Measurements from ENCODE around the gene FMNL3. TPM values are rescaled to one million over a fixed set of nuclear protein-coding genes. Genes with fewer than 3 reads are reported as not detected.

The FMNL3 gene
- total RNA-seq, 1 experiment from 2014 or later: 0.58 TPM

- no peak overlapping the region for H3K27ac Mint-ChIP-seq (ENCODE audit: low read depth, unreplicated experiment)
- H3K4me1 Mint-ChIP-seq (ENCODE audit: insufficient read depth, unreplicated experiment): peaks cover 13% of the 10 kb centered on the region
- BruUV-seq (replicated peaks): no TSS peak
- H3K9me3 Mint-ChIP-seq (ENCODE audit: unreplicated experiment): no peaks in the 10 kb centered on the region
- intact Hi-C loops (cut with micrococcal nuclease): no loop called here
- H3K36me3 Mint-ChIP-seq (ENCODE audit: insufficient read depth, unreplicated experiment): peaks cover 15% of the 10 kb centered on the region
- no peaks in the 10 kb centered on the region for H3K27me3 Mint-ChIP-seq (ENCODE audit: insufficient read depth, unreplicated experiment)
- TF ChIP-seq, protein P1, sequence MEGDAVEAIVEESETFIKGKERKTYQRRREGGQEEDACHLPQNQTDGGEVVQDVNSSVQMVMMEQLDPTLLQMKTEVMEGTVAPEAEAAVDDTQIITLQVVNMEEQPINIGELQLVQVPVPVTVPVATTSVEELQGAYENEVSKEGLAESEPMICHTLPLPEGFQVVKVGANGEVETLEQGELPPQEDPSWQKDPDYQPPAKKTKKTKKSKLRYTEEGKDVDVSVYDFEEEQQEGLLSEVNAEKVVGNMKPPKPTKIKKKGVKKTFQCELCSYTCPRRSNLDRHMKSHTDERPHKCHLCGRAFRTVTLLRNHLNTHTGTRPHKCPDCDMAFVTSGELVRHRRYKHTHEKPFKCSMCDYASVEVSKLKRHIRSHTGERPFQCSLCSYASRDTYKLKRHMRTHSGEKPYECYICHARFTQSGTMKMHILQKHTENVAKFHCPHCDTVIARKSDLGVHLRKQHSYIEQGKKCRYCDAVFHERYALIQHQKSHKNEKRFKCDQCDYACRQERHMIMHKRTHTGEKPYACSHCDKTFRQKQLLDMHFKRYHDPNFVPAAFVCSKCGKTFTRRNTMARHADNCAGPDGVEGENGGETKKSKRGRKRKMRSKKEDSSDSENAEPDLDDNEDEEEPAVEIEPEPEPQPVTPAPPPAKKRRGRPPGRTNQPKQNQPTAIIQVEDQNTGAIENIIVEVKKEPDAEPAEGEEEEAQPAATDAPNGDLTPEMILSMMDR (IDR thresholded peaks at IDR 0.05; ENCODE audit: unreplicated experiment): no peak
- CTCF ChIA-PET: interaction anchor here (0.9 to 1.1 kb wide), 2 partner anchors 61 to 115 kb away, joined by 3 to 6 read pairs; no protein-coding TSS in a partner anchor
- no peak for DNase-seq (ENCODE audit: unreplicated experiment)
- H3K4me3 Mint-ChIP-seq (ENCODE audit: unreplicated experiment): no peak overlapping the region
- POLR2A ChIA-PET: interaction anchor here (0.6 kb wide), 1 partner anchor 94 kb away, joined by 4 read pairs; no protein-coding TSS in a partner anchor
These were observed 60.1 kb downstream of the FMNL3 start for GRCh38 chr12:49646871-49647654.

DNA sequence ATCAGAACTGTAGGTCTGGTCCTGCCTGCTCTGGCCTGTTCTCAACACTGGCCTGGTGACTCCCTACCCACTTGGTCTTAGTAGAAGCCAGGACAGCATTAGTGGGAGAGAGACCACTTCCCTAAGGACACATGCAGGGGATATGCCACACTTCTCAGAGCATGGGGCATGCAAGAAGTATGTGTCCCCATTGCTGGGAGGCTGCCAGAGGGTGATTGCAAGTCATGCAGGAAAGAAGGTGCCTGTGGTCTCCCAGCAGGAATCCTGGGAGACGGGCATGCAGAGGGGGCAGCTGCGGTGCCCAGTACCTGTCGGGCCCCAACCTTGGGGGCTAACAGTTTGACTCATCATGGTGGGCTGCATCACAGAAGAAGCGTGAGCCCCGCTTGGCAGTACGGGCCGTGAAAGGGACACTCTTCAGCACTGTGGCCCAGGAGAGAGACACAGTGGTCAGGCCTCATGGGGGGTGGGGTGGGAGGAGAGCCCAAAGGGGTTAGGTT lies 60.8 kb downstream of the FMNL3 start:
- Mint-ChIP-seq H3K4me3 (ENCODE audit: unreplicated experiment) (no peak overlapping the region), H3K27ac (ENCODE audit: low read depth, unreplicated experiment) (no peak overlapping the region), H3K36me3 (ENCODE audit: insufficient read depth, unreplicated experiment) (peaks cover 19% of the 10 kb centered on the region), H3K9me3 (ENCODE audit: unreplicated experiment) (no peaks in the 10 kb centered on the region), H3K27me3 (ENCODE audit: insufficient read depth, unreplicated experiment) (no peaks in the 10 kb centered on the region), H3K4me1 (ENCODE audit: insufficient read depth, unreplicated experiment) (peaks cover 13% of the 10 kb centered on the region)
- BruUV-seq (replicated peaks): no TSS peak
- ChIA-PET POLR2A (no interaction called here), CTCF (interaction anchor here (0.9 to 1.7 kb wide), 3 partner anchors 11 to 116 kb away, joined by 3 to 7 read pairs (median 6); partner anchors contain the start of gene TMBIM6)
- no peak for DNase-seq (ENCODE audit: unreplicated experiment)
- intact Hi-C loops (cut with micrococcal nuclease): no loop called here
- TF ChIP-seq, protein P1 (IDR thresholded peaks at IDR 0.05; ENCODE audit: unreplicated experiment): no peak

- CTCF ChIA-PET: interaction anchor here (0.6 to 3.2 kb wide), 9 partner anchors 10 to 198 kb away, joined by 3 to 22 read pairs (median 5); partner anchors contain the start of gene TMBIM6
- POLR2A ChIA-PET: interaction anchor here (1.1 kb wide), 1 partner anchor 8 kb away, joined by 3 read pairs; no protein-coding TSS in a partner anchor
- Mint-ChIP-seq H3K36me3 (ENCODE audit: insufficient read depth, unreplicated experiment) (peaks cover 21% of the 10 kb centered on the region), H3K27me3 (ENCODE audit: insufficient read depth, unreplicated experiment) (no peaks in the 10 kb centered on the region), H3K9me3 (ENCODE audit: unreplicated experiment) (no peaks in the 10 kb centered on the region), H3K4me3 (ENCODE audit: unreplicated experiment) (no peak overlapping the region), H3K27ac (ENCODE audit: low read depth, unreplicated experiment) (no peak overlapping the region), H3K4me1 (ENCODE audit: insufficient read depth, unreplicated experiment) (peaks cover 13% of the 10 kb centered on the region)
- intact Hi-C loops (cut with micrococcal nuclease): loop anchor here (2.0 kb wide), 1 partner anchor 193 kb away; no protein-coding TSS in a partner anchor
- TF ChIP-seq, protein P1 (IDR thresholded peaks at IDR 0.05; ENCODE audit: unreplicated experiment): no peak
- DNase-seq (ENCODE audit: unreplicated experiment): no peak
- no TSS peak for BruUV-seq (replicated peaks)
These were observed 61.8 kb downstream of the FMNL3 start for GRCh38 chr12:49645146-49646039.

Measured in MCF 10A (cell line).